OCI-LY1 (cell line): Measurements from ENCODE around the gene GAS6.

Experiments used
- EZH2 ChIP-seq: fragments of 200-600 bp; sonication (generic), shearing (Covaris generic); IDR thresholded peaks from 2 replicates; pipeline ENCODE4 v1.8.0; 2017; ENCODE audit warnings: borderline replicate concordance, mixed run types, mild to moderate bottlenecking, antibody characterized with exemption, low read length, moderate library complexity, mixed read lengths
- TF ChIP-seq, protein P1 (sequence below): fragments of 200-600 bp; sonication (generic), shearing (Covaris generic); IDR thresholded peaks from 2 replicates; pipeline ENCODE4 v1.5.1; 2017; ENCODE audit warnings: mild to moderate bottlenecking, antibody characterized with exemption, low read length, moderate library complexity, mixed read lengths

DNA sequence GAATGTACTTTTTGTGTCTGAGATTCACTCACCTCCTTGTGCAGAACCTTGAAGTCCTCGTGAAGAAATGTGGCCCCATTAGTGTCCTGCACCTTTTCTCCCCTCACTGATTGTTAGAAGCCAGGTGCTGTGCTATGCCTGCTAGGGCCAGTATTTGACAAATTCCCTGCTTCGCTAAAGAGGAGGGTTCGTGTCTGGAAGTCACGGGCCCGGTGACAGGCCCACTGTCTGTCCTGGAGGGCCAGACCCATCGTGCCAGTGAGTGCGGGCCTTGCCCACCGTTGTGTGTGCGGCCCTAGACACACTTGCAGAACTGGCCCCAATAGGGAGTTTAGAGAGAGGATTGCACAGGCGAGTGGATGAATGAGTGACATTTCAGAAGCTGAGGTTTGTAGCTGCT is 36.8 kb upstream of the GAS6 start:
- TF ChIP-seq, protein P1, sequence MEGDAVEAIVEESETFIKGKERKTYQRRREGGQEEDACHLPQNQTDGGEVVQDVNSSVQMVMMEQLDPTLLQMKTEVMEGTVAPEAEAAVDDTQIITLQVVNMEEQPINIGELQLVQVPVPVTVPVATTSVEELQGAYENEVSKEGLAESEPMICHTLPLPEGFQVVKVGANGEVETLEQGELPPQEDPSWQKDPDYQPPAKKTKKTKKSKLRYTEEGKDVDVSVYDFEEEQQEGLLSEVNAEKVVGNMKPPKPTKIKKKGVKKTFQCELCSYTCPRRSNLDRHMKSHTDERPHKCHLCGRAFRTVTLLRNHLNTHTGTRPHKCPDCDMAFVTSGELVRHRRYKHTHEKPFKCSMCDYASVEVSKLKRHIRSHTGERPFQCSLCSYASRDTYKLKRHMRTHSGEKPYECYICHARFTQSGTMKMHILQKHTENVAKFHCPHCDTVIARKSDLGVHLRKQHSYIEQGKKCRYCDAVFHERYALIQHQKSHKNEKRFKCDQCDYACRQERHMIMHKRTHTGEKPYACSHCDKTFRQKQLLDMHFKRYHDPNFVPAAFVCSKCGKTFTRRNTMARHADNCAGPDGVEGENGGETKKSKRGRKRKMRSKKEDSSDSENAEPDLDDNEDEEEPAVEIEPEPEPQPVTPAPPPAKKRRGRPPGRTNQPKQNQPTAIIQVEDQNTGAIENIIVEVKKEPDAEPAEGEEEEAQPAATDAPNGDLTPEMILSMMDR, result no peak
- TF ChIP-seq EZH2, result no peak
